Measurements from ENCODE around the gene HBZ.
"Not testable (repeated sequence)": the region's sequence is repeated elsewhere in the genome, so short reads cannot be mapped to it uniquely, and the experiment has no call there.

Gene HBZ

GRCh38 chr16:152141-153128, at the start of gene HBZ:
TSS of gene HBZ (plus strand) at chr16:152644. CDS start at chr16:152910, 266 bp downstream.
- no peak for DNase-seq

GRCh38 chr16:104355-104754, 48.1 kb upstream of the HBZ start:
- no peak for DNase-seq

- DNase-seq: no peak
Observed at GRCh38 chr16:104928-105327, 47.5 kb upstream of the HBZ start.

GRCh38 chr16:105521-105920, 46.9 kb upstream of the HBZ start:
- DNase-seq: no peak

- DNase-seq: peak; percentile 68
Observed at GRCh38 chr16:106623-107324, 45.7 kb upstream of the HBZ start.

- no peak for DNase-seq
Observed at GRCh38 chr16:112153-112840, 40.1 kb upstream of the HBZ start.

- no peak for DNase-seq
Observed at GRCh38 chr16:114327-114726, 38.1 kb upstream of the HBZ start.

- no peak for DNase-seq
Observed at GRCh38 chr16:116015-116414, 36.4 kb upstream of the HBZ start.

GRCh38 chr16:117379-118365, 34.8 kb upstream of the HBZ start:
- peak; percentile 84 for DNase-seq

GRCh38 chr16:118857-119256, 33.6 kb upstream of the HBZ start:
- no peak for DNase-seq

- no peak for DNase-seq
Observed at GRCh38 chr16:119295-119694, 33.1 kb upstream of the HBZ start.

GRCh38 chr16:119835-120491, 32.5 kb upstream of the HBZ start:
- DNase-seq: no peak

GRCh38 chr16:120756-121155, 31.7 kb upstream of the HBZ start:
- DNase-seq: no peak

GRCh38 chr16:122361-122760, 30.1 kb upstream of the HBZ start:
- DNase-seq: no peak

GRCh38 chr16:123558-124350, 28.7 kb upstream of the HBZ start:
- not testable (repeated sequence) for DNase-seq

GRCh38 chr16:125011-125410, 27.4 kb upstream of the HBZ start:
- no peak for DNase-seq

- DNase-seq: no peak
Observed at GRCh38 chr16:129075-129474, 23.4 kb upstream of the HBZ start.

GRCh38 chr16:130533-131173, 21.8 kb upstream of the HBZ start:
- DNase-seq: no peak

GRCh38 chr16:132120-132519, 20.3 kb upstream of the HBZ start:
- DNase-seq: no peak

- no peak for DNase-seq
Observed at GRCh38 chr16:133716-134115, 18.7 kb upstream of the HBZ start.

Measured in activated CD8-positive, alpha-beta memory T cell treated with anti-CD3 and anti-CD28 coated beads for 24 hours (primary cell).